Activated naive CD4-positive, alpha-beta T cell treated with anti-CD3 and anti-CD28 coated beads, Interleukin-2, amount 50 U/mL, for 72 hours (primary cell): ENCODE data around the gene EI24. TPM values are rescaled to one million over a fixed set of nuclear protein-coding genes. Genes with fewer than 3 reads are reported as not detected.
"Not testable (repeated sequence)": the region's sequence is repeated elsewhere in the genome, so short reads cannot be mapped to it uniquely, and the experiment has no call there.

Experiments used
- ATAC-seq, 2 donors: fragments of 150-1000 bp; cut with Tn5 transposase; 2 replicates each; pipeline ENCODE4 v1.10.0; 2021; ENCODE audit warnings: mild to moderate bottlenecking in 2 of 2, moderate library complexity in 2 of 2
- DNase-seq, 2 donors: peaks; one replicate each; pipeline ENCODE4 v3.0.0; 2021 to 2022; ENCODE audit warnings: low spot score in 2 of 2
- H3K27ac Mint-ChIP-seq, 2 donors: one replicate each; pipeline ENCODE4 v1.8.0; 2022; ENCODE audit warnings: mild to moderate bottlenecking in 2 of 2, mixed read lengths in 2 of 2
- H3K36me3 Mint-ChIP-seq, 2 donors: one replicate each; pipeline ENCODE4 v1.8.0; 2022; ENCODE audit warnings: mixed read lengths in 2 of 2
- H3K9me3 Mint-ChIP-seq, 2 donors: one replicate each; pipeline ENCODE4 v1.8.0; 2022; ENCODE audit warnings: mixed read lengths in 2 of 2
- total RNA-seq, 2 donors: library from RNA; stranded (reverse); gene quantifications; one replicate each; pipeline ENCODE4 v1.2.3, GENCODE V29; 2022

The EI24 gene
- total RNA-seq, 2 donors from 2014 or later: 12.4 to 33.0 TPM

GRCh38 chr11:125566235-125566634, 3.0 kb upstream of the EI24 start:
- no peak for ATAC-seq
- Mint-ChIP-seq H3K27ac (no peak overlapping the region), H3K9me3 (no peaks in the 10 kb centered on the region)

GRCh38 chr11:125569915-125570621, 791 bp downstream of the EI24 start:
- ATAC-seq (peak; percentile 61 to 83), DNase-seq (peak in 1 of 2 donors; percentile 15)
- peaks cover 4 to 30% of the 10 kb centered on the region in 2 donors for H3K36me3 Mint-ChIP-seq
- peak overlapping the region; percentile 94 to 96 for H3K27ac Mint-ChIP-seq
- H3K9me3 Mint-ChIP-seq: no peaks in the 10 kb centered on the region

More at GRCh38 chr11:125566235-125566634, 3.0 kb upstream of the EI24 start:
- no peak for DNase-seq
- H3K36me3 Mint-ChIP-seq: peaks cover 4 to 8% of the 10 kb centered on the region in 2 donors

- no peaks in the 10 kb centered on the region for H3K9me3 Mint-ChIP-seq
- H3K27ac Mint-ChIP-seq: peak overlapping the region; percentile 36 to 94
- DNase-seq (no peak), ATAC-seq (no peak)
- H3K36me3 Mint-ChIP-seq: peaks cover 4 to 30% of the 10 kb centered on the region in 2 donors
These were observed 1.7 kb downstream of the EI24 start for GRCh38 chr11:125570952-125571351.

- Mint-ChIP-seq H3K36me3 (peaks cover 4 to 34% of the 10 kb centered on the region in 2 donors), H3K9me3 (no peaks in the 10 kb centered on the region), H3K27ac (no peak overlapping the region)
- no peak for DNase-seq
- no peak for ATAC-seq
These were observed 3.6 kb downstream of the EI24 start for GRCh38 chr11:125572916-125573315.

GRCh38 chr11:125577181-125577580, 7.9 kb downstream of the EI24 start:
- peaks cover 0 to 29% of the 10 kb centered on the region in 2 donors for H3K36me3 Mint-ChIP-seq

GRCh38 chr11:125578783-125579182, 9.5 kb downstream of the EI24 start:
- no peaks in the 10 kb centered on the region for H3K9me3 Mint-ChIP-seq
- DNase-seq (no peak), ATAC-seq (no peak)
- peaks cover 6 to 27% of the 10 kb centered on the region in 2 donors for H3K36me3 Mint-ChIP-seq
- H3K27ac Mint-ChIP-seq: no peak overlapping the region

More at GRCh38 chr11:125577181-125577580, 7.9 kb downstream of the EI24 start:
- H3K9me3 Mint-ChIP-seq, DNase-seq, ATAC-seq: not testable (repeated sequence)
- peak overlapping the region in 1 of 2 donors; percentile 90 for H3K27ac Mint-ChIP-seq

- H3K36me3 Mint-ChIP-seq: peaks cover 12 to 28% of the 10 kb centered on the region in 2 donors
These were observed 10.5 kb downstream of the EI24 start for GRCh38 chr11:125579811-125580210.

GRCh38 chr11:125583496-125583895, 14.2 kb downstream of the EI24 start:
- ATAC-seq (no peak), DNase-seq (no peak)
- H3K9me3 Mint-ChIP-seq: no peaks in the 10 kb centered on the region
- H3K36me3 Mint-ChIP-seq: peaks cover 12 to 21% of the 10 kb centered on the region in 2 donors
- H3K27ac Mint-ChIP-seq: no peak overlapping the region

More at GRCh38 chr11:125579811-125580210, 10.5 kb downstream of the EI24 start:
- Mint-ChIP-seq H3K9me3 (no peaks in the 10 kb centered on the region), H3K27ac (no peak overlapping the region)
- DNase-seq (no peak), ATAC-seq (no peak)

GRCh38 chr11:125585487-125585886, 16.2 kb downstream of the EI24 start:
- DNase-seq (no peak), ATAC-seq (no peak)
- H3K36me3 Mint-ChIP-seq: peaks cover 12 to 16% of the 10 kb centered on the region in 2 donors
- H3K27ac Mint-ChIP-seq: peak overlapping the region; percentile 22 to 36
- H3K9me3 Mint-ChIP-seq: no peaks in the 10 kb centered on the region

- peak in 1 of 2 donors; percentile 92 for ATAC-seq
- peaks cover 18 to 23% of the 10 kb centered on the region in 2 donors for H3K36me3 Mint-ChIP-seq
- DNase-seq: no peak
- H3K9me3 Mint-ChIP-seq: no peaks in the 10 kb centered on the region
- peak overlapping the region in 1 of 2 donors; percentile 22 for H3K27ac Mint-ChIP-seq
These were observed 17.3 kb downstream of the EI24 start for GRCh38 chr11:125586623-125587022.

GRCh38 chr11:125587480-125587879, 18.2 kb downstream of the EI24 start:
- DNase-seq: no peak
- peaks cover 26 to 31% of the 10 kb centered on the region in 2 donors for H3K36me3 Mint-ChIP-seq
- H3K9me3 Mint-ChIP-seq: no peaks in the 10 kb centered on the region
- no peak for ATAC-seq
- H3K27ac Mint-ChIP-seq: no peak overlapping the region

GRCh38 chr11:125588505-125588904, 19.2 kb downstream of the EI24 start:
- ATAC-seq: no peak
- DNase-seq: no peak
- Mint-ChIP-seq H3K9me3 (no peaks in the 10 kb centered on the region), H3K36me3 (peaks cover 34 to 38% of the 10 kb centered on the region in 2 donors), H3K27ac (peak overlapping the region; percentile 62 to 78)

- Mint-ChIP-seq H3K9me3 (no peaks in the 10 kb centered on the region), H3K27ac (peak overlapping the region; percentile 98 to 99), H3K36me3 (peaks cover 35 to 37% of the 10 kb centered on the region in 2 donors)
- peak; percentile 17 to 30 for ATAC-seq
- peak; percentile 38 to 61 for DNase-seq
These were observed 22.5 kb downstream of the EI24 start for GRCh38 chr11:125591649-125592304.

GRCh38 chr11:125592305-125593113, 23.2 kb downstream of the EI24 start, which contains the start of gene STT3A:
Gene STT3A, plus strand, starts transcription at chr11:125592852. Its CDS starts 3,064 bp downstream, at chr11:125595916.
- peak; percentile 98 to 99 for DNase-seq
- peak; percentile 95 to 96 for ATAC-seq
- Mint-ChIP-seq H3K36me3 (peaks cover 35 to 37% of the 10 kb centered on the region in 2 donors), H3K9me3 (no peaks in the 10 kb centered on the region), H3K27ac (peak within 1 kb of the TSS; percentile 98 to 99)

GRCh38 chr11:125593114-125593820, 24.0 kb downstream of the EI24 start:
- ATAC-seq: peak in 1 of 2 donors; percentile 6
- no peaks in the 10 kb centered on the region for H3K9me3 Mint-ChIP-seq
- H3K27ac Mint-ChIP-seq: peak overlapping the region; percentile 98 to 99
- peak in 1 of 2 donors; percentile 3 for DNase-seq
- peaks cover 35 to 37% of the 10 kb centered on the region in 2 donors for H3K36me3 Mint-ChIP-seq

- no peak for ATAC-seq
- no peak for DNase-seq
- Mint-ChIP-seq H3K36me3 (peaks cover 35 to 37% of the 10 kb centered on the region in 2 donors), H3K9me3 (no peaks in the 10 kb centered on the region), H3K27ac (no peak overlapping the region)
These were observed 25.7 kb downstream of the EI24 start for GRCh38 chr11:125594958-125595357.
